GM12873 (cell line): ENCODE data around the gene CLIP1.

ENCODE experiments used
- TF ChIP-seq, protein P1 (sequence below): IDR thresholded peaks from 2 replicates; pipeline ENCODE4 v1.5.1; 2012; ENCODE audit warnings: low read depth, mild to moderate bottlenecking, moderate library complexity, low read length, control low read depth; ENCODE audit not compliant: insufficient read depth; ENCODE audit errors: missing control alignments

The CLIP1 gene

DNA sequence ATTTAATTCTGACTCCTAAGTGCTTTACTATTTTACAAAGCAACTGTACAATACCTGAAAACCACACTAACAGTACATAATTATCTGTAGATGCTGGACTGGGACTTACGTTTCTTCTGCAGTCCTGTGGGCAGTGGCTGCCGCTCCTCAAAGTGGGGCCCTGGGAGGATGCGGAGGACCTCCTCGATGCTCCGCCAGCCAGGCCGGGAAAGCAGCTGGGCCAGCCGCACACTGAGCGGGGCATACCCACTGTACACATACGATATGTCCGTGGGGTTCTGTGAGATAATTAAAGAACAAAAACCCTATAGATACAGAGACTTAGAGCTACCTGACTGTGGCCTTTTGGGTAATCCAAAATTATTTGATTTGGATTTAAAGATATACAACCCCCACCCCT lies 189.8 kb downstream of the CLIP1 start:
- TF ChIP-seq, protein P1, sequence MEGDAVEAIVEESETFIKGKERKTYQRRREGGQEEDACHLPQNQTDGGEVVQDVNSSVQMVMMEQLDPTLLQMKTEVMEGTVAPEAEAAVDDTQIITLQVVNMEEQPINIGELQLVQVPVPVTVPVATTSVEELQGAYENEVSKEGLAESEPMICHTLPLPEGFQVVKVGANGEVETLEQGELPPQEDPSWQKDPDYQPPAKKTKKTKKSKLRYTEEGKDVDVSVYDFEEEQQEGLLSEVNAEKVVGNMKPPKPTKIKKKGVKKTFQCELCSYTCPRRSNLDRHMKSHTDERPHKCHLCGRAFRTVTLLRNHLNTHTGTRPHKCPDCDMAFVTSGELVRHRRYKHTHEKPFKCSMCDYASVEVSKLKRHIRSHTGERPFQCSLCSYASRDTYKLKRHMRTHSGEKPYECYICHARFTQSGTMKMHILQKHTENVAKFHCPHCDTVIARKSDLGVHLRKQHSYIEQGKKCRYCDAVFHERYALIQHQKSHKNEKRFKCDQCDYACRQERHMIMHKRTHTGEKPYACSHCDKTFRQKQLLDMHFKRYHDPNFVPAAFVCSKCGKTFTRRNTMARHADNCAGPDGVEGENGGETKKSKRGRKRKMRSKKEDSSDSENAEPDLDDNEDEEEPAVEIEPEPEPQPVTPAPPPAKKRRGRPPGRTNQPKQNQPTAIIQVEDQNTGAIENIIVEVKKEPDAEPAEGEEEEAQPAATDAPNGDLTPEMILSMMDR, result no peak

DNA sequence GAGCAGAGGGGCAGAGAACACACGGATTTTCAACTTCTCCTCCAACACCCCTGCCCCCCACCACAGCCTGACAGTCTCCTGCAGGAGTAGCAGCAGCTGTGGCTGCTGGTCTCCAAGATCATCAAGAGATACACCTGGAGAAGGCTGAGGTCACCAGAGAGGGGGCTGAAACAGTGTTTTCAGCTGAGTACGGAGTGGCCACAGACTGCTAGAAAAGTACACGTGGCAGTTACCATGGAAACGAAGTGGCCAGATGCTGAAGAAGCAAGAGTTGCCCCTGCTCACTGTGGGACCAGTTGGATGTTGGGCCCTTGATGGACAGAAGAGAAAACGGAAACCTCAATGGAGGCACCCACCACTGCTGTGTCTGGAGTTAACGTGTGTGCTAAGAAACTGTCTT lies 191.7 kb downstream of the CLIP1 start:
- TF ChIP-seq, protein P1, result no peak

DNA sequence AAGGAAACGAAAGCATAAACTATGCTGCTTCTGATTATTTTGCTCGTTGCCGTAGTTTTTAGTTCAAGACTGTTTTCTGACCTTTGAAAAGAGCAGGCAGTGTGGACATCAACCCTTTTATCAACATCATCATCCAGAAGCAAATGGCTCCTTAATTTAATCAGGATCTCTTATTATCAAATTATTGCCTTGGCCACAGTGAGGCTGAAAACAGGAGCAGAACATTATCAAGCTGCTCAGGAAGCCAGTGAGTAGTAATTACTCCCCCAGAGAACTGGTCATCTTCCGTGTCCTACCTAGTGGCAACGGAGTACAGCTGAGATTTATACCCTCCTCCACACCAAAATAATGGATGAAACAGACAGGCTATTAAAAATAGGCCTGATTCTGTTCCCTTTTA lies 194.4 kb downstream of the CLIP1 start:
- TF ChIP-seq, protein P1, result no peak

DNA sequence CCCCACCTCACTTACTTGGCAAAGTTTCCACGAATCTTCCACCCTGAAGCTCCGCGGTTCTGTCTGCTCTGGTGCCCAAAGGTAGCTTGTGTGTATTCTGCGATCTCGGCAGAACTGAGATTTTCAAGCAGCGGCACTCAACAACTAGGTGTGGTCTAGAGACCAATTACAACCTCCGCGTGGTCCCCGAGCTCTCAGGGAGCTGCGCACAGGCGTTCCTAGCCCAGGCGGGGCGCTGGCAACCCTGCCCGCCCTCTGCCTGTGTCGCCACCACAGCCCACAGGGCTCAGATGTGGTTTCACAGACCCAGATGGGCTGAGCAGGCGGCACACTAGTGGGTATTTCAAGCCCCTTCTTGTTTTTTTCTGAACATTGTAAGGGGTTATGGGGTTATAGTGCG lies 195.1 kb downstream of the CLIP1 start:
- TF ChIP-seq, protein P1, result no peak

DNA sequence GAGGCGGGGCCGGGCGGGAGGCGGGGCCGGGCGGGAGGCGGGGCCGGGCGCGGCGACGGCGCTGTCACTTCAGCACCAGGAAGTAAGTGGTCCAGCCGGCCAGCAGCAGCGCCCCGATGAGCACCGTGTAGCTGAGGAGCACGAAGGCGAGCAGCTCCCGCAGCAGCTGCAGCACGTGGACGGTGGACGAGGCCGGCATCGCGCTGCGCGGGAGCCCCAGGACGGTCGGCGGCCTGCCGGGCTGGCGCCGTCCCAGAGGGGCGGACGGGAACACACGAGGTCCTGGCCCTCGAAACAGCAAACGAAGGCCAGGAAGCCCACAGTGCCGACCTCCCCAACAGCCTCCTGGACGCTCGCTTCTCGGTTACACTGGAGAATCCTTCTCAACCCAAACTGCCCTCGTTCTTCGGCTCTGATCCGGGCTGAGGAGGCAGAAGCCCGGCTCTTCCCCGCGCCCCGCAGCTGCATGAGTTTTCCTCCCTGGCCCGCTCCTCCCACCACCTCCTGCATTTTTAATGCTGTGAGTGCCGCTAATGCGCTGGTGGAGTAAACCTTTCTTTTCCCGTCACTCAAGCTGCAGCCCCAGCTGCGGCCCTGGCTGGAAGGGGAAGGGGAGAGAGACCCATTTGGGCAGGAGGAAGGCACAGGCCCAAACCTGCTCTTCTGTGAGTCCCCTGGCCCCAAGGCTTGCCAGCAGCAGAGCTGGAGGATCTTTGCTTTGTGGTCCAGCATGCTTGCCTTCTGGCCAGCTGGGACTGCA lies 195.9 kb downstream of the CLIP1 start:
- TF ChIP-seq, protein P1, result no peak

DNA sequence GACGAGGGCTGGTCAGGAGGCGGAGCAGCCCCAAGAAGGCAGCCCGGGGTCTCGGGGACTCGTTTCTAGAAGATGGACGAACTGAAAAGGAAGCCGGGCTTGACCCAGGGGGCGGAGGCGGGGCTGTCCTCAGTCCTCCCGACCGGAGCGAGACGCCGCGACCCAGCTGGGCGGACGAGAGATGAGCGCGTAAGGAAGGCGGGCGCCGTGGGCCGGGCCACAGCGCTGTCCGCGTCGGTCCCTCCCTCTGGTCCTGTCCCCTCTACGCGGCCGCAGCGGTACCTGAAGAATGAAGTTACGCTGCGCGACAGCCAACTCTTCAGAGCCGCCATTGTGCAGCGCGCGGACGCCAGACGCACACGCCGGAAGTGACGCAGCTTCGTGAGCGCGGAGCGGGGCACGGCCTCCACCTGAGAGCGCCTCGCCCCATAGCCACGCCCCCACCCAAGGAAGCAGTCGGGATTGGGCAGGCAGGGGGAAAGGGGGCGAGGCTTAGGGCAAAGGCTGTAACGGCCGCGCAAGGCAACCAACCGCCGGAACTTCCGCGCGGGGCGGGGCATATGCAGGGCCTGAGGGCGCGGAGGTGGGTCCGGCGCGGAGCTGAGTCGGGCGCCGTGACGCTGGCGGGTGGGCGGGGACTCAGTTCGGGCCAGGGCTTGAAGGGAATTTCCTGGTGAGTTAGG lies 196.6 kb downstream of the CLIP1 start, which contains the start of gene DIABLO:
DIABLO (minus strand) TSS at position 370 of the 683 bp plus-strand sequence; CDS start at position 332, 38 bp downstream.
- TF ChIP-seq, protein P1, result no peak
